GM12892 (cell line): Measurements from ENCODE around the gene BANK1.

ENCODE experiments used
- POLR2A ChIP-seq: IDR thresholded peaks from 2 replicates; pipeline ENCODE4 v1.6.1; 2011; ENCODE audit warnings: low read depth, low read length, control low read depth
- TAF1 ChIP-seq: IDR thresholded peaks from 2 replicates; pipeline ENCODE4 v1.6.1; 2011; ENCODE audit warnings: low read depth, mild to moderate bottlenecking, control low read depth, low read length, borderline replicate concordance

DNA sequence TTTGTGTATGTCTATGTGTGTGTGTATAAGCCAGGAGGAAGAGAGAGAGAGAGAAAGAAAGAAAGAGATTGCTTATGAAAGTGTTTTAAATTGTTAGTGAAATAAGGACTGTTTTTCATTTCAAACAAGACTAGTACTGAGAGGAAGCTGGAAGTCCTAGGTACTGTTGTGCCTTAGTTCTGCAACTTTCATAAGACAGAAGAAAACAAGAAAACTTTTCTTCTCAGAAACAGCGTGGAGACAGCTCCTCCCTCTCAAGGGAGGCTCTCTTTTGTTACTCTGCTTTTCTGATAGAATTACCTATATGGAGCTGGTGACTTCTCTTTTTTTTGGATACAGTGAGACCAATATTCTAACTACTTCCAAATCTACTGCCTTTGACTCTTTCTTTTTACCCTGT, 62.5 kb downstream of the BANK1 start:
- no peak for TF ChIP-seq POLR2A
- no peak for TF ChIP-seq TAF1
